OCI-LY3 (cell line): ENCODE results near the gene XRCC4.

ENCODE experiments used
- H2AFZ ChIP-seq: fragments of 200-600, 300-600 bp; shearing (Covaris generic); 2 replicates; pipeline ENCODE4 v1.6.0; 2014; ENCODE audit warnings: antibody characterized with exemption, low read depth, low read length
- H3K27ac ChIP-seq: fragments of 200-600, 300-600 bp; sonication (generic); 2 replicates; pipeline ENCODE4 v1.5.1; 2014; ENCODE audit warnings: mild to moderate bottlenecking, low read length, moderate library complexity, mixed read lengths
- H3K27me3 ChIP-seq: fragments of 200-600, 300-600 bp; sonication (generic); 2 replicates; pipeline ENCODE4 v1.6.1; 2014; ENCODE audit warnings: low read depth, low read length, mixed read lengths
- H3K36me3 ChIP-seq: fragments of 200-600, 300-600 bp; sonication (generic); replicated peaks from 2 replicates; pipeline ENCODE3; 2014; ENCODE audit warnings: low read depth, low read length, mixed read lengths
- H3K4me1 ChIP-seq: fragments of 300-600, 200-600 bp; sonication (generic); 2 replicates; pipeline ENCODE4 v1.6.1; 2014; ENCODE audit warnings: low read length, mixed read lengths
- H3K4me2 ChIP-seq: fragments of 200-600, 300-600 bp; sonication (generic); 2 replicates; pipeline ENCODE4 v1.6.1; 2014; ENCODE audit warnings: low read length, mixed read lengths
- H3K4me3 ChIP-seq: fragments of 300-600, 200-600 bp; sonication (generic); 2 replicates; pipeline ENCODE4 v1.5.1; 2014; ENCODE audit warnings: antibody characterized with exemption, mild to moderate bottlenecking, low read length, moderate library complexity
- H3K79me2 ChIP-seq: fragments of 300-600, 200-600 bp; shearing (Covaris generic); 2 replicates; pipeline ENCODE4 v1.6.1; 2014; ENCODE audit warnings: mild to moderate bottlenecking, low read length, mixed read lengths
- H3K9ac ChIP-seq: fragments of 300-600, 200-600 bp; shearing (Covaris generic); 2 replicates; pipeline ENCODE4 v1.6.0; 2014; ENCODE audit warnings: mild to moderate bottlenecking, low read length, moderate library complexity
- H3K9me3 ChIP-seq: fragments of 200-600, 300-600 bp; shearing (Covaris generic); 2 replicates; pipeline ENCODE4 v1.6.1; 2014; ENCODE audit warnings: low read length, mixed read lengths; ENCODE audit not compliant: insufficient read depth
- H4K20me1 ChIP-seq: fragments of 200-600, 300-600 bp; sonication (generic); 2 replicates; pipeline ENCODE4 v1.6.1; 2016; ENCODE audit warnings: low read length, mixed read lengths; ENCODE audit not compliant: insufficient read depth
- CTCF ChIP-seq: fragments of 200-600, 300-600 bp; sonication (generic); IDR thresholded peaks from 2 replicates; pipeline ENCODE4 v1.5.1; 2014; ENCODE audit warnings: antibody characterized with exemption, low read length, low read depth
- EZH2phosphoT487 ChIP-seq: fragments of 200-600 bp; shearing (Covaris generic); IDR thresholded peaks from 2 replicates; pipeline ENCODE4 v1.6.1; 2018; ENCODE audit warnings: antibody characterized with exemption, mixed run types, low read depth

The XRCC4 gene

DNA sequence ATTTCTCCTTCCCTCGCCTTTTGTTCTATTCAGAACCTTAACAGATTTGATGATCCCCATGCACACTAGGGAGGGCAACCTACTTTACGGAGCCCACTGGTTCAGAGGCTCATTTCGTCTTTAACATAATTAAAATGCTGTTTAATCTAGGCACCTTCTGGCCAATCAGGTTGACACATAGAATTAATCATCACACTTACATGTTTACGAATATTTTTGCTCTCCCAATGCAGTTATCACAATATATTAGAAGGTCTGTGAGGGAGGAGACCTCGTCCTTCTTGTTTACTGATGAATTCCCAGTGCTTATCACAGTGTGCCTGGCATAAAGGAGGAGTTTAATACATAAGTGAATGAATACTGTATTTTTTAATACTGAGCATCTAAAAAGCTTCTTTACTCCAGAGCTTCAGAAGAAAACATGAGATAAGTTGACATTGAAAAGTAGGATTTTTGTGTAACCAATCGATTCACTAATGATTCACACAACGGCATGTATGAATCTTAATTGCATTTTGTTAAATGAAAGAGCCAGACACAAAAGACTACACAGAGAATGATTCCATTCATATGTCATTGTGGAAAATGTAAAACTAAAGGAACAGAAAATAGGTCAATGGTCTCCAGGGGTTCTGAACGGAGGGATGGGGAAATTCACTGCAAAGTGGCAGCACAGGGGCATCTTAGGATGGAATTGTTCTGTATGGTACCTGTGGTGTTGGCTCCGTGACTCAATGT lies 315.6 kb downstream of the XRCC4 start:
- Histone ChIP-seq H3K4me3 (no peak overlapping the region), H3K4me1 (no peaks in the 10 kb centered on the region), H3K36me3 (no peaks in the 10 kb centered on the region), H3K79me2 (no peaks in the 10 kb centered on the region), H4K20me1 (no peaks in the 10 kb centered on the region), H2AFZ (no peak overlapping the region), H3K4me2 (no peak overlapping the region), H3K27me3 (no peaks in the 10 kb centered on the region), H3K27ac (no peak overlapping the region), H3K9me3 (no peaks in the 10 kb centered on the region), H3K9ac (no peak overlapping the region)
- TF ChIP-seq CTCF, result no peak
- TF ChIP-seq EZH2phosphoT487, result no peak

GRCh38 chr5:83393504-83393866 lies 316.1 kb downstream of the XRCC4 start:
- Histone ChIP-seq H3K4me3 (no peak overlapping the region), H3K9ac (no peak overlapping the region), H4K20me1 (no peaks in the 10 kb centered on the region), H3K4me1 (no peaks in the 10 kb centered on the region), H2AFZ (no peak overlapping the region), H3K27ac (no peak overlapping the region), H3K36me3 (no peaks in the 10 kb centered on the region), H3K9me3 (no peaks in the 10 kb centered on the region), H3K27me3 (no peaks in the 10 kb centered on the region), H3K4me2 (no peak overlapping the region), H3K79me2 (no peaks in the 10 kb centered on the region)
- TF ChIP-seq CTCF (no peak), EZH2phosphoT487 (no peak)

GRCh38 chr5:83394190-83394589 lies 316.8 kb downstream of the XRCC4 start:
- Histone ChIP-seq H3K79me2 (no peaks in the 10 kb centered on the region), H3K27me3 (no peaks in the 10 kb centered on the region), H3K4me2 (no peak overlapping the region), H3K4me3 (no peak overlapping the region), H3K9ac (no peak overlapping the region), H3K9me3 (no peaks in the 10 kb centered on the region), H3K4me1 (no peaks in the 10 kb centered on the region), H2AFZ (no peak overlapping the region), H4K20me1 (no peaks in the 10 kb centered on the region), H3K27ac (no peak overlapping the region), H3K36me3 (no peaks in the 10 kb centered on the region)
- TF ChIP-seq CTCF (no peak), EZH2phosphoT487 (no peak)

DNA sequence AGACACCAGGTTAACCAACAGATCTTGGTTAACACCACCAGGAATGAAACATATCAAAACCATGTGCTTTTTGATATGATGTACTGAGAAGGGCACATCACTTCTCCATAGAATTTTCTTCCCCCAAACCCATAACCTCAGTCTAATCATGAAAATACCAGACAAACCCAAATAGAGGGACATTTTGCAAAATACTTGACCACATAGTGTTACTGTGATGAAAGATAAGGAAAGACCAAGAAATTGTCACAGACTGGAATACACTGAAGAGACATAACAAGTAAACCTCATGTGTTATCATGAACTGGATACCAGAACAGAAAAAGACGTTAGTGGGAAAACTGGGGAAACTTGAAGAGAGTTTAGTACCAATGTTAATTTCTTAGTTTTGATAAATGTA lies 319.3 kb downstream of the XRCC4 start:
- Histone ChIP-seq H3K4me1 (peaks cover 12% of the 10 kb centered on the region), H3K27ac (no peak overlapping the region), H3K9me3 (no peaks in the 10 kb centered on the region), H3K4me2 (no peak overlapping the region), H3K27me3 (no peaks in the 10 kb centered on the region), H3K79me2 (no peaks in the 10 kb centered on the region), H4K20me1 (no peaks in the 10 kb centered on the region), H3K36me3 (no peaks in the 10 kb centered on the region), H2AFZ (no peak overlapping the region), H3K9ac (no peak overlapping the region), H3K4me3 (no peak overlapping the region)
- TF ChIP-seq CTCF (no peak), EZH2phosphoT487 (no peak)
